Activated naive CD4-positive, alpha-beta T cell treated with anti-CD3 and anti-CD28 coated beads, Interleukin-2, amount 50 U/mL, for 24 hours (primary cell): Measurements from ENCODE around the gene ZDHHC12.

Source experiments
- H3K27ac Mint-ChIP-seq: one replicate; pipeline ENCODE4 v1.8.0; 2021; ENCODE audit warnings: mild to moderate bottlenecking, mixed read lengths
- H3K27me3 Mint-ChIP-seq: one replicate; pipeline ENCODE4 v1.8.0; 2021; ENCODE audit warnings: mixed read lengths
- H3K36me3 Mint-ChIP-seq: one replicate; pipeline ENCODE4 v1.8.0; 2021; ENCODE audit warnings: mixed read lengths
- H3K4me1 Mint-ChIP-seq: one replicate; pipeline ENCODE4 v1.8.0; 2021; ENCODE audit warnings: mixed read lengths
- H3K4me3 Mint-ChIP-seq: one replicate; pipeline ENCODE4 v1.8.0; 2021; ENCODE audit warnings: mild to moderate bottlenecking, mixed read lengths
- H3K9me3 Mint-ChIP-seq: one replicate; pipeline ENCODE4 v1.8.0; 2021; ENCODE audit warnings: mixed read lengths

Gene ZDHHC12

DNA sequence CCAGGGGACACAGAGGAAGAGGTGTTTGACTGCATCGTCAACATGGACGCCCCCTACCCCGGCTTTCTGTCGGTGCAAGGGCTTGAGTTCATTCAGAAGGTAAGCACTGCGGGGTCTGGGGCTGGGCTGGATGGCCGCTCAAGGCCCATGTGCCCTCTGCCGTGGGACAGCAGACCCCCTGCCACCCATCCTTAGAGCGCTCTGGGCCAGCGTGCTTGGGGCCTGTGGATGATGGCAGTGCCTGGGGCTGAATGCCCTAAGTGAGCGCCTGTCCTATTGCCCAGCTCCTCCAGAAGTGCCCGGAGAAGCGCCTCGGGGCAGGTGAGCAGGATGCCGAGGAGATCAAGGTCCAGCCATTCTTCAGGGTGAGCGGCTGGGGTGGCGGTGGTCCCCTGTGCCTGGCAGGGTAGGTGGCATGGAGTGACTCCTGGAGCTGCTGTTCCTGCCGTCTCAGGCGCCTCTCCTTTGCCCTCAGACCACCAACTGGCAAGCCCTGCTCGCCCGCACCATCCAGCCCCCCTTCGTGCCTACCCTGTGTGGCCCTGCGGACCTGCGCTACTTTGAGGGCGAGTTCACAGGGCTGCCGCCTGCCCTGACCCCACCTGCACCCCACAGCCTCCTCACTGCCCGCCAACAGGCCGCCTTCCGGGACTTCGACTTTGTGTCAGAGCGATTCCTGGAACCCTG is 3.9 kb downstream of the ZDHHC12 start:
- Mint-ChIP-seq H3K27me3 (no peaks in the 10 kb centered on the region), H3K4me1 (peaks cover 22% of the 10 kb centered on the region), H3K4me3 (no peak overlapping the region), H3K9me3 (no peaks in the 10 kb centered on the region), H3K27ac (no peak overlapping the region), H3K36me3 (no peaks in the 10 kb centered on the region)

DNA sequence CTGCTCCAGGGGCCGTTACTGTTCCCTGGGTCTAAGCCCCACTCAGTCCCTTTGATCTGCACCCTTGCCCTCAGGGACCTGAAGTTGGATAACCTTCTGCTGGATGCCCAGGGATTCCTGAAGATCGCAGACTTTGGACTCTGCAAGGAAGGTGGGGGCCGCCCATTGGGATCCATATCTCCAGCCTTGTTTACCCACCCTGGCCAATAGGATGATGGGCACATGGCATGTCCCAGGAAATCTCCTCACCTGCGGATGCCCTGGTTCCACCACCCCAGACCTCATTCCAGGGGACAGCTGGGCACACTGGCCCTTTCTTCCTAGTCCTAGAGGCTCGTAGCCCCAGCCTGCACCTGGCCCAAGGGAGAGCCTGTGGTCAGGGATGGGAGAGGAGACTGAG is 5.5 kb downstream of the ZDHHC12 start:
- no peaks in the 10 kb centered on the region for H3K36me3 Mint-ChIP-seq
- peaks cover 10% of the 10 kb centered on the region for H3K4me1 Mint-ChIP-seq
- no peak overlapping the region for H3K27ac Mint-ChIP-seq
- H3K27me3 Mint-ChIP-seq = no peaks in the 10 kb centered on the region
- no peak overlapping the region for H3K4me3 Mint-ChIP-seq
- H3K9me3 Mint-ChIP-seq = no peaks in the 10 kb centered on the region

DNA sequence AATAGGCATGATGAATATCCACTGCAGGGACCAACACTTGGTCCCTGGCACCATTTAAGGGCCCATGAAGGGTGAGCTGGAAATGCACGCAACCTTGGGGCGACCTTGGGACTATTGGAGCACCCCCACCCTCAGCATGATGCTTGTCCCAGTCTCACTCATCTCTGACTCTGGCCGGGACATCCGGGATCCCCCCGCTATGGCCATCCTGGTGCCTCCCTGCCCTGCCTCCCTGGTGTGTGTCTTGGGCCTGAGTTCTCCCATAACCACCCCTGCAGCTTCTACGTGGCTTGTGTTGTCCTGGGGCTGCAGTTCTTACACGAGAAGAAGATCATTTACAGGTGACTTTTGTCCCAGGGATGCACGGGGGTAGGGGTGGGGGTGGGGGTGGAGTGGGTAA is 5.9 kb downstream of the ZDHHC12 start:
- Mint-ChIP-seq H3K36me3 (no peaks in the 10 kb centered on the region), H3K27ac (no peak overlapping the region), H3K4me3 (no peak overlapping the region), H3K27me3 (no peaks in the 10 kb centered on the region), H3K9me3 (no peaks in the 10 kb centered on the region), H3K4me1 (peaks cover 6% of the 10 kb centered on the region)

DNA sequence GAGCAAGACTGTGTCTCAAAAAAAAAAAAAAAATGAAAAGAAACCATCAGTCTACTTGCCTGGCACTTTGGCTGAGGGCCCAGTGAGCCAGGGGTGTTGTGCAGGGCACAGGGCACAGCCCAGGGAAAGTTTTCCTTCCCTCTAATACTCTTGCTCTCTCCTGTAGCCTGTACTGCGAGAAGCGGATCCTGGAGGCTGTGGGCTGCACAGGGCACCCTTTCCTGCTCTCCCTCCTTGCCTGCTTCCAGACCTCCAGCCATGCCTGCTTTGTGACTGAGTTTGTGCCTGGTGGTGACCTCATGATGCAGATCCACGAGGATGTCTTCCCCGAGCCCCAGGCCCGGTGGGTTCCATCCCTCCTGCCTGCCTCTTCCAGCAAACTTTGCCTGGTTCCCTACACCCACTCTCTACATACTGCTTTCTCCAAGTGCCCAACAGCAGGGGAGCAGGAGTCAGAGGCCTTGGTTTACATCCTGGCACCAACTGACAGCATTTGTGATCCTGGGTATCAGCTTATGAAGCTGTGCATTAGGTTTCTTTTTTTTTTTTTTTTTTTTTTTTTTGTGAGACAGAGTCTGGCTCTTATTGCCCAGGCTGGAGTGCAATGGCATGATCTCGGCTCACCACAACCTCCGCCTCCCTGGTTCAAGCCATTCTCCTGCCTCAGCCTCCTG is 7.2 kb downstream of the ZDHHC12 start:
- H3K9me3 Mint-ChIP-seq = no peaks in the 10 kb centered on the region
- no peaks in the 10 kb centered on the region for H3K36me3 Mint-ChIP-seq
- H3K27ac Mint-ChIP-seq = no peak overlapping the region
- no peak overlapping the region for H3K4me3 Mint-ChIP-seq
- H3K4me1 Mint-ChIP-seq = no peaks in the 10 kb centered on the region
- H3K27me3 Mint-ChIP-seq = no peaks in the 10 kb centered on the region

DNA sequence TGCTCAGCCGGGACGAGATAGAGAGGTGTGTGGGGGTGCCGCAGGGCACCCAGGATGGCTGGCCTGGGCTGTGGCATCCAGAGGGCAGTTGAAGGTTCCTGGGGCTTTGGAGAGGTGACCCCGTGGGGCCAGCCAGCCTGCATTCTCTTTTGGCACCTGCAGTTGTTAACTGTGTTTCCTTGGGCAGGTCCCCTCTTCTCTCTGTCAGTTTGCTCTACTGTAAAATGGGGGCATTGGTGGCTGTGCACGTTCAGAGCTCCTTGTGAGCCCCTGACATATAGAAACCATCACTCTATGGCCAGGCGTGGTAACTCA is 8.5 kb downstream of the ZDHHC12 start:
- H3K36me3 Mint-ChIP-seq = no peaks in the 10 kb centered on the region
- no peak overlapping the region for H3K4me3 Mint-ChIP-seq
- no peak overlapping the region for H3K27ac Mint-ChIP-seq
- no peaks in the 10 kb centered on the region for H3K9me3 Mint-ChIP-seq
- no peaks in the 10 kb centered on the region for H3K4me1 Mint-ChIP-seq
- H3K27me3 Mint-ChIP-seq = no peaks in the 10 kb centered on the region

DNA sequence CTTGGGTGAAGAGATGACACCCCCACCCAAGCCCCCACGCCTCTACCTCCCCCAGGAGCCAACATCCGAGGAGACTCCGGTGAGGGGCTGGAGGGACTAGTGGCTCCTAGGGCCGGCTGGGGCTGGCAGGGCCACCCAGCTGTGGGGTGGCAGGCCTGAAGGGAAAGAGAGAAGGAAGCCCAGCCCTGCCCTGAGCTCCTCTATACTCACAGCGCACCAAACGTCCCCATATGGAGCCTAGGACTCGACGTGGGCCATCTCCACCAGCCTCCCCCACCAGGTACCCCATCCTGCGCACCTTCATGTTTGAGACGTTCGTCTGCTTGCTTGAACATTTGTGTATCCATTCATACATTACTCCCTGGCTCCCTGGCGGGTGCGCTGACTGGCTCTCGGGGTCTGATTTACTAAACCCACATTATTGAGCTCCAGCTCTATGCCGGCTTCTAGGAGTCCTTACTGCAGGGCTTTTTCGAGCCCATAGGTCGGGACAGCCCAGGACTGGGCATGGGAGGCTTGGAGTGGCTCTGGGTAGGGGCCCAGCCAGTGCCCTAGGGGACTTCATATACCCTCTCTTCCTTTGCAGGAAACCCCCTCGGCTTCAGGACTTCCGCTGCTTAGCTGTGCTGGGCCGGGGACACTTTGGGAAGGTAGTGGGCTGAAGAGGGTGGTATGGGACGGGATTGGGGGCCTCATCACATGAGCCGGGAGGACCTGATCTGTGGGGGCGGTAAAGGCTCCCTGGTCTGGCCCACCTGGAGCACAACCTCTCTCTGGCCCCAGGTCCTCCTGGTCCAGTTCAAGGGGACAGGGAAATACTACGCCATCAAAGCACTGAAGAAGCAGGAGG is 9.1 kb downstream of the ZDHHC12 start:
- H3K27ac Mint-ChIP-seq = peak overlapping the region; percentile 46
- H3K4me1 Mint-ChIP-seq = no peaks in the 10 kb centered on the region
- H3K4me3 Mint-ChIP-seq = no peak overlapping the region
- H3K9me3 Mint-ChIP-seq = no peaks in the 10 kb centered on the region
- no peaks in the 10 kb centered on the region for H3K27me3 Mint-ChIP-seq
- H3K36me3 Mint-ChIP-seq = no peaks in the 10 kb centered on the region

DNA sequence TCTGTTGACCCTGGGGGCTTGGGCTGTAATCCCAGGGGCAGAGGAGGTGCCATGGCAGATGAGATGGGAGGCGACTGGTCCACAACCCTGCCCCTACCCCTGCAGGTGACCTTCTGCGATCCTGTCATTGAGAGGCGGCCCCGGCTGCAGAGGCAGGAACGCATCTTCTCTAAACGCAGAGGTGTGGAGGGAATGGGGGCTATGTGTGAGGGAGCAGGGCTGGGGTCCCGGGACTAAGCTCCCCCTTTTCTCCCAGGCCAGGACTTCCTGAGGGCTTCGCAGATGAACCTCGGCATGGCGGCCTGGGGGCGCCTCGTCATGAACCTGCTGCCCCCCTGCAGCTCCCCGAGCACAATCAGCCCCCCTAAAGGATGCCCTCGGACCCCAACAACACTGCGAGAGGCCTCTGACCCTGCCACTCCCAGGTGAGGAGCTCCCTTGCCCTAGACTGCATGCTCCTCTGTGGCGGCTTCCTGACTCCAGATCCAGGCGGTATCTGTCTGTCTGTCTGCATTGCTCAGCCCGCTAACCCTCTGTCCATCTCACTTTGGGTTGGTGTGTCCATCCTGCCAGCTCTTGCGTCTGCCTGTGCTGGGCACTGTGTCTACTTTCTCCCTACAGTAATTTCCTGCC is 9.9 kb downstream of the ZDHHC12 start:
- Mint-ChIP-seq H3K4me1 (no peaks in the 10 kb centered on the region), H3K36me3 (no peaks in the 10 kb centered on the region), H3K27me3 (no peaks in the 10 kb centered on the region), H3K4me3 (no peak overlapping the region), H3K27ac (peak overlapping the region; percentile 46), H3K9me3 (no peaks in the 10 kb centered on the region)

DNA sequence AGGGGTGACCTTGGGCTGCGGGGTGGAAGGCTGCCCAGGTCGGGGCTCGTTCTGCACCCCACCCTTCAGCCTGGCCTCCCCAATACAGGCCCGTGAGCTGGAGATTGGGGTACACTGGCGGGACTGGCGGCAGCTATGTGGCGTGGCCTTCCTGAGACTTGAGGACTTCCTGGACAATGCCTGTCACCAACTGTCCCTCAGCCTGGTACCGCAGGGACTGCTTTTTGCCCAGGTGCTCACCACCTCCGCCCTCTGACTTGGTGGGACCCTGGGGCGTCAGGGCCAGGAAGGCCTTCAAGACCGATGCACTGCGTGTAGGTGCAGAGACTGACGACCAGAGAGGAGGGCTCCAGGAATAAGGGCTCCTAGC is 10.5 kb downstream of the ZDHHC12 start:
- Mint-ChIP-seq H3K27me3 (no peaks in the 10 kb centered on the region), H3K27ac (no peak overlapping the region), H3K9me3 (no peaks in the 10 kb centered on the region), H3K4me1 (no peaks in the 10 kb centered on the region), H3K4me3 (no peak overlapping the region), H3K36me3 (no peaks in the 10 kb centered on the region)

DNA sequence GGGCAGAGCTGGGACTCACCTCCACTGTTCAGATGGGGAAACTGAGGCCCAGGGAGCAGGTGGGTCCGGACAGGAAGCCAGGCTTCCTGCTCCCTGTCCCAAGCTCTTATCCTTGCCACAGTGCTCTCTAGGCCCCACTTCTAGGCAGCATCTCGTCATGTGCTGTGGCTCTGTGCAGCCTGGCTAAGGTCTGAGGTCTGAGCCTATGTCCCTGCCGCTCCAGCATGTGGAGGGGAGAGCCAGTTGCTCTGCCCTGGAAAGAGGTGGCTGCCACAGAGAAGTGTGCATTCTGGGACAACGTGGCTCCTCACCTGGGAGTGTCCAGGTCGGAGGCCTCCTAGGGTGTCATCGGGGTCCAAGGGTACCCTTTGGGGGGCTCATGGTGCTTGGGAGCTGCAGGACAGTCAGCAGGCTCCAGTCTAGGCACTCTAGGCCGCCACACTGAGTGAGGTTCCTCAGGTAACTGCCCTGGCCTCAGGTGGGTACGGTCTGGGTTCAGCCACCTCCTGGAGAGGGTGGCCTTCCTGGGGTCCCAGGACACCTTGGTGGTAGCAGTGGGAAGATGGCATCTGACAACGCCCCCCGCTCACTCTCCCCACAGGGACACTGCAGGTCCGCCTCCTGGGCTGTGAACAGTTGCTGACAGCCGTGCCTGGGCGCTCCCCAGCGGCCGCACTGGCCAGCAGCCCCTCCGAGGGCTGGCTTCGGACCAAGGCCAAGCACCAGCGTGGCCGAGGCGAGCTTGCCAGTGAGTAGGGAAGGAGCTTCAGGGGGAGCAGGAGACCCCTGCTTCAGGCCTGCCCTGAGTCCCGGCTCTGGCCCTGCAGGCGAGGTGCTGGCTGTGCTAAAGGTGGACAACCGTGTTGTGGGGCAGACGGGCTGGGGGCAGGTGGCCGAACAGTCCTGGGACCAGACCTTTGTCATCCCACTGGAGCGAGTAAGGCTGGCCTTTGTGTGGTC is 11.2 kb downstream of the ZDHHC12 start:
- Mint-ChIP-seq H3K27me3 (no peaks in the 10 kb centered on the region), H3K4me3 (no peak overlapping the region), H3K9me3 (no peaks in the 10 kb centered on the region), H3K4me1 (no peaks in the 10 kb centered on the region), H3K27ac (no peak overlapping the region), H3K36me3 (no peaks in the 10 kb centered on the region)

DNA sequence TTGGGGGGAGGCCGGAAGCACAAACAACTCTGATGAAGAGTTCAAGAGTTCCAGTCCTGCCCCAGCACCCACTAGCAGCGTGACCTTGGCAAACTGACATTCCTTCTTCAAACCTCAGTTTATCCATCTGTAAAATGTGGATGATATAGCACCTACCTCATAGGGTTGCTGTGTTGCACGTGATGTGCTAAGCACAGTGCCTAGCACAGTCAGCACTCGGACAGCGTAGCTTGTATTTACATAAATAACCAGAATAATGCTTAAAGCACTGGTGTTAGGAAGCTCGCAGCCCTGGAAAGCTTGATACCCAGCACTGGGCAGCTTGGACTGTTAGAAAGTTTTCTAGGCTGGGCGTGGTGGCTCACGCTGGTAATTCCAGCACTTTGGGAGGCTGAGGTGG is 16.5 kb downstream of the ZDHHC12 start:
- Mint-ChIP-seq H3K4me3 (no peak overlapping the region), H3K9me3 (no peaks in the 10 kb centered on the region), H3K4me1 (peaks cover 5% of the 10 kb centered on the region), H3K27me3 (no peaks in the 10 kb centered on the region), H3K27ac (no peak overlapping the region), H3K36me3 (no peaks in the 10 kb centered on the region)

DNA sequence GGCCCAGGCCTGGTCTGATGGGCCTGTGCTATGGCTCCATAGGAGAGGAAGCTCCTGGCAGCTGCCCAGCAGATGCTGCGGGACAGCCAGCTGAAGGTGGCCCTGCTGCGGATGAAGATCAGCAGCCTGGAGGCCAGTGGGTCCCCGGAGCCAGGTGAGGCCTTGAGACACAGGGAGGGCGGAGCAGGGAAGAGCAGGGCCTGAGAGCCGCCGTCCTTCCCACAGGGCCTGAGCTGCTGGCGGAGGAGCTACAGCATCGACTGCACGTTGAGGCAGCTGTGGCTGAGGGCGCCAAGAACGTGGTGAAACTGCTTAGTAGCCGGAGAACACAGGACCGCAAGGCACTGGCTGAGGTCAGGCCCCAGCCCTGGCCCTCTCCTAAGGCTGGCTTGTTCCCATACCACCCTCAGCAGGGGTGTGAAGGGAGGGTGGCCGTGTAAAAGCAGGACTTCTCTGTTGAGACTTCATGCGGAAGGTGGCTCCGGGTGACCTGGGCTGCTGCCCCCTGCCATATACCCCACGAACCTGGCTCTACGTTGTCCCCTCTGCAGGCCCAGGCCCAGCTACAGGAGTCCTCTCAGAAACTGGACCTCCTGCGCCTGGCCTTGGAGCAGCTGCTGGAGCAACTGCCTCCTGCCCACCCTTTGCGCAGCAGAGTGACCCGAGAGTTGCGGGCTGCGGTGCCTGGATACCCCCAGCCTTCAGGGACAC is 17.1 kb downstream of the ZDHHC12 start:
- H3K36me3 Mint-ChIP-seq = no peaks in the 10 kb centered on the region
- no peak overlapping the region for H3K4me3 Mint-ChIP-seq
- peaks cover 9% of the 10 kb centered on the region for H3K4me1 Mint-ChIP-seq
- no peak overlapping the region for H3K27ac Mint-ChIP-seq
- H3K27me3 Mint-ChIP-seq = no peaks in the 10 kb centered on the region
- H3K9me3 Mint-ChIP-seq = no peaks in the 10 kb centered on the region

DNA sequence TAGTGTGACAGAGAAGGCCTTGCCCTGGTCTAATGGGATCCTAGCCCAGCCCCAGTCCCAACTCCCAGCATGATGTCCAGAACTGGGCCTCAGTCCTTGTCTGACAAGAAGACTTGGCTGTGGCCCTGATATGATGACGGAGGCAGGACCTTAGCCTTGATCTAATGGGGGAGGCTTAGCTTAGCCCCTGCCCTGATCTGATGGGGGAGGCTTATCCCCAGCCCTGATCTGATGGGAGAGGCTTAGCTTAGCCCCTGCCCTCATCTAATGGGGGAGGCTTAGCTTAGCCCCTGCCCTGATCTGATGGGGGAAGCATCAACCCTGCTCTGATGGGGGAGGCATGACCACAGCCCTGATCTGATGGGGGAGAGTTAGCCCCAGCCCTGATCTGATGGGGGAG is 17.9 kb downstream of the ZDHHC12 start:
- H3K27ac Mint-ChIP-seq = no peak overlapping the region
- H3K4me3 Mint-ChIP-seq = no peak overlapping the region
- no peaks in the 10 kb centered on the region for H3K9me3 Mint-ChIP-seq
- no peaks in the 10 kb centered on the region for H3K36me3 Mint-ChIP-seq
- H3K4me1 Mint-ChIP-seq = peaks cover 9% of the 10 kb centered on the region
- H3K27me3 Mint-ChIP-seq = no peaks in the 10 kb centered on the region

DNA sequence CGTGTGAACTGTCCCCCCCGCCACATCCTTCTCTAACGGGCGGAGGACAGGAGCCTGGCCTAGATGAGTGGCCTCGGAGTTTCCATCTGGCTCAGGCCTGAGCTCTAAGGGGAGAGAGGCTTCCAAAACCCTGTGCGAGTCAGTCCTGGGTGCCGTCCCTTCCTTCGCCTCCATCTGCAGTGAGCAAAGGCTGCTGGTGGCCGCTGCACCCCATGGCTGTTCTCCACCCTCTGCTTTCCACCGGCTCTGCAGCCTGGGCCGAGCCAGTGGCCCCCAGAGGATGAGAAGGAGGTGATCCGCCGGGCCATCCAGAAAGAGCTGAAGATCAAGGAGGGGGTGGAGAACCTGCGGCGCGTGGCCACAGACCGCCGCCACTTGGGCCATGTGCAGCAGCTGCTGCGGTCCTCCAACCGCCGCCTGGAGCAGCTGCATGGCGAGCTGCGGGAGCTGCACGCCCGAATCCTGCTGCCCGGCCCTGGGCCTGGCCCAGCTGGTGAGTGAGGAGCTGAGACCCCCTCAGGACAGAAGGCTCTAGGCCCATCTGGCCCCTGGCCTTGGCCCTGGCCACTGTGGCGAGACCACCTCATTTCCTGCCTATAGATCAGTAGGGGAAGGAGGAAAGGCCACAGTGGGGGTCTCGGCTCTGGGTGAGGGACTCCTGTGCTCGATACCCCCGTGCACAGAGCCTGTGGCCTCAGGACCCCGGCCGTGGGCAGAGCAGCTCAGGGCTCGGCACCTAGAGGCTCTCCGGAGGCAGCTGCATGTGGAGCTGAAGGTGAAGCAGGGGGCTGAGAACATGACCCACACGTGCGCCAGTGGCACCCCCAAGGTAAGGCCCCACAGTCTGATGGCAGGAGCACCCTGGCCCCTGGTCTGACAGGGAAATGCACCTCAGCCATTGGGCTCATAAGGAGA is 18.6 kb downstream of the ZDHHC12 start:
- Mint-ChIP-seq H3K27ac (no peak overlapping the region), H3K4me1 (peaks cover 9% of the 10 kb centered on the region), H3K27me3 (no peaks in the 10 kb centered on the region), H3K4me3 (no peak overlapping the region), H3K9me3 (no peaks in the 10 kb centered on the region), H3K36me3 (no peaks in the 10 kb centered on the region)

DNA sequence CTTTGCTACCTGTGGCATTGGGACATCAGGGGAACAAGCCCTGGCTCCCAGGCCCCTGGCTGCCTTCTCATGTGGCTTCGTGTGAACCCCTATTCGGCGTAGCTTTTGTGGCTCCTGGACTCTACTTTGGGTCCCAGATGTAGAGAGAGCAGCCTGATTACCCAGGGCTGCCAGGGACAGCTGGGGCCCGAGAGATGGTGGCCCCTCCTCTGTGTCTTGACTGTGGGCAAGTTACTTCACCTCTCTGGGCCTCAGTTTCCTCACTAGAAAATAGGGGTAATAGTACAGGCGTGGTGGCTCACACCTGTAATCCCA is 19.6 kb downstream of the ZDHHC12 start:
- Mint-ChIP-seq H3K4me3 (peak overlapping the region; percentile 47), H3K9me3 (no peaks in the 10 kb centered on the region), H3K4me1 (peaks cover 9% of the 10 kb centered on the region), H3K27me3 (no peaks in the 10 kb centered on the region), H3K36me3 (no peaks in the 10 kb centered on the region), H3K27ac (no peak overlapping the region)
